ENCODE data around the gene TTPAL.
"Not testable (repeated sequence)": the region's sequence is repeated elsewhere in the genome, so short reads cannot be mapped to it uniquely, and the experiment has no call there.

The TTPAL gene

DNA sequence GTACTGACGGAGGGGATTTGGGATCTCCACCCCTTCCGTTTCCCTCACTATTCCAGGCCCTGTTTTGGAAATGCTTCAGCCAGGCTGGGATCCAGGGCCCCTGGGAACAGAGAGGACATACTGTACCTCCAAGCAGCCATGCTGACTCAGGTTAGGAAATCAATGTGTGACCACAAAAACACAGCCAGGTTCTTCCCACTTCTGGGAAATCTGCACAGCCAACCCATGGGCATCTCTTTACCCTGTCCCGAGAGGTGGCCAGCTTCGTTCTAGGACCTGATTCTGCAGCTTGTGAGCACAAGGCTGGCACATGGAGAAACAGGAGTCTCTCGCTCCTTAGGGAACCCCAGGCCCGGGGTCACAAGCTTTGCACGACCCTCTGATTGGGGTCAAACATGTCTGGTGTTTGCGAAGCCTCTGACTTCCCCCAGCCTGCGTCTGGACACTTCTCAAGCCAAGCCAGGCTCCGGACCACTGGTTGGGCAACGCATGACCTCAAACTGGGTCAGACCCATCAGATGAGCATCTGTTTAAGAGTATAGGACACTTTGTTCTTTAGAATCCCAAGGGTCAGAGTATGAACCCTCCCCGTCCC, 8.3 kb upstream of the TTPAL start:
- DNase-seq: no peak

GRCh38 chr20:44468044-44468782, 7.5 kb upstream of the TTPAL start:
- DNase-seq: no peak

DNA sequence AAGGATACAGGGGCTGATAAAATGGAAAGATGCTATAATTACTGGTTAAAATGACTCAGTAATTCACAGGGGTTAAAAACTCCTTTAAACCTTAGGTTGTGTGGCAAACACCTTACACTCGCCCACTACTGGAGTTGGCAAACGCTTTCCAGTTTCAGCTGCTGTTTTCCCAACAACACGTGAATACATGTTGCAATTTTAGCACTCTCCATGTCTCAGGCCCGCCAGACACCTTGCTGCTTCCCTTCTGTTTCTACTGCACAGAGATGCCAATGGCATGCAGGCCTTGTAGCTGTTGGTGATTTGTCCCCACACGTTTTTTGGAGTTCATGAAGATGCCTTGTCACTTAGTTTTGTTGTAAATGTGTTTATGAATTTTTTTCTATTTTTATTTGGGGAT, 5.3 kb upstream of the TTPAL start:
- no peak for DNase-seq

- no peak for DNase-seq
Observed at GRCh38 chr20:44471481-44471882, 4.2 kb upstream of the TTPAL start.

DNA sequence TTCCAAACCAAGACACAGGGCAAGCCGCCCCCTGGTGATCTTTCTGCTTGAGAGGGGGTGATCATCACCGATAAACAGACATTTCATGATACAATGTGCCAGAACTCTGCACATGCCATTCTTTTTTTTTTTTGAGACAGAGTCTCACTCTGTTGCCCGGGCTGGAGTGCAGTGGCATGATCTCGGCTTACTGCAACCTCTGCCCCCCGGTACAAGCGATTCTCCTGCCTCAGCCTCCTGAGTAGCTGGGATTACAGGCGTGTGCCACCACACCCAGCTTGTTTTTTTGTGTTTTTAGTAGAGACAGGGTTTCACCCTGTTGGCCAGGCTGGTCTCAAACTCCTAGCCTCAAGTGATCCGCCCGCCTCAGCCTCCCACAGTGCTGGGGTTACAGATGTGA, 3.4 kb upstream of the TTPAL start:
- DNase-seq: not testable (repeated sequence)

DNA sequence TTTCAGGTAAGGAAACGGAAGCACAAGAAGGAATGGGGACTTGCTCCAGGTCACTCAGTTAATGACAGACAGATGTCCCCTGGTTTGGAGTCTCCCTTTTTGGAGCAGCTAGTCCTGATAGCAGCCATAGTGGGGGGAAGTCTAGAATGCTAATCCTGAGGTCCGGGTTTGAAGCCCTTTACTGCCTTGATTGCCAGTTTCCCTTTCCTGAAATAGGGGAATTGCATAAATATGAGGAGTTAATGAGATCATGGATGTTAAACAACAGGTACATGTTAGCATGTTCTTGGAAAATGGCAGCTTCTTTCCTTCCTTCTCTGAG, 341 bp upstream of the TTPAL start:
- DNase-seq: no peak

- DNase-seq: no peak
Observed at GRCh38 chr20:44477151-44477550, 1.5 kb downstream of the TTPAL start.

DNA sequence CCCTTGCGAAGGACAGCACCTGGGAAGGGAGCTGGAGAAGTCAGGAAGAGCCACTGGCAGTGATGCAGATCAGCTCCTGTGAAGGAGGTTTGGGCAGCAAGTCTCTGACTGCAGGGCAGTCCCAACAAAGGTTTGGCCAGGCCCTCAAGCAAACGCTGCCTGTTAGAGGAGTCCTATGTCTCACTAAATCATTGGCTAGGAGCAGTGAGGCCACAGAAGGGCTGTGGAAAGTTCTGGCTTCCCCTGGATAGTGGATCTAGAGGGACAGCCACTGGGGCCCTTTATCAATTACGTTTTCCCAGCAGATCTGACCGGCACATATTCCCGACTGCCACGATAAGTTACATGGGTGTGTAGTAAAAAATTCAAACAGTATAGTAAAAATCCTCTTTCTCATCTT, 2.5 kb downstream of the TTPAL start:
- DNase-seq: no peak

DNA sequence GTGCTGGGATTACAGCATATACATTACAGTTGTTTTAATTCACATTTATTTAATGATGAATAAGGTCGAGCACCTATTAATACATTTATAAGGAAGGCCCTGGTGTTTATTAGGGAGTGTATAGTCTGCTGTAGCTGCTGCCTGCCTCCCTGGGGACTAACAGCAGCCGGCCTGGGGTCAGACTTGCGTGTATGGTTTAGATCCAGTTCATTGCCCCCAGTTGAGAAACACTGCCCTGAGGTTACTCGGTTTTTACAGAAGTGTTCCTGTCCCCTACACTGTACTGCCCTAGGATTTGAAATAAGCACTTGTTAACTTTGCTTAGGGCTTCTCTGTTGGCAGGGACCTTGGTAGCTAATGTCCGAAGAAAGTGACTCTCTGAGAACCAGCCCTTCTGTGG, 4.0 kb downstream of the TTPAL start:
- no peak for DNase-seq

GRCh38 chr20:44480097-44480496, 4.4 kb downstream of the TTPAL start:
- DNase-seq: no peak

DNA sequence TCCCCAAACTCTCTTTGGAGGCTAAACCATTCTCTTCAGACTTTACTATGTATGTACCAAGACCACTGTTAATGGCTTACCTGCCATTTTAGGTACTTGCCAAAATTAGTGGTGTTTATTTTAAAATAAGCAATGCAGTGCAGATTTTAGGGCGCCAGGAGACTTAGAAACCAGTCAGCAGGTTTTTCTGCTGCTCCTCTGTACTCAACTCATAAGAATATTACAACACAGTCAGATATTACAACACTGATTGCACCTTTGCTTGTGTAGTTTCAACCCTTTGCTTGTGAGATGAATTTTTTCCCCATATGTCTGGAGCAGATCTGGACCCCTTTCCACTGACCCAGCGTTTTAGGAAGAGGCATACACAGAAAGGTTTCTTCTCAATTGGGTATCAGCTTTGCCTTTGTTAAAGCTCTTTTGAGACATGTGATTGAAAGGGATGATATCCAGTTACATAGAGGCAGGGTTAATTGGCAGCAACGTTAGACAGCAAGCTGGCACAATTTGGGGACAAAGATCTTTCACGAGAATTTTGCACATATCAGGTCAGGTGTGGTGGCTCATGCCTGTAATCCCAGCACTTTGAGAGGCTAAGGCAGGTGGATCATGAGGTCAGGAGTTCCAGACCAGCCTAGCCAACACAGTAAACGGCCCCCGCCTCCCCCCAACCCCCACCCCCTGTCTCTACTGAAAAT, 6.2 kb downstream of the TTPAL start:
- DNase-seq: no peak

GRCh38 chr20:44483112-44483511, 7.4 kb downstream of the TTPAL start:
- DNase-seq: no peak

- DNase-seq: no peak
Observed at GRCh38 chr20:44485078-44485829, 9.6 kb downstream of the TTPAL start.

- no peak for DNase-seq
Observed at GRCh38 chr20:44485830-44486198, 10.1 kb downstream of the TTPAL start.

DNA sequence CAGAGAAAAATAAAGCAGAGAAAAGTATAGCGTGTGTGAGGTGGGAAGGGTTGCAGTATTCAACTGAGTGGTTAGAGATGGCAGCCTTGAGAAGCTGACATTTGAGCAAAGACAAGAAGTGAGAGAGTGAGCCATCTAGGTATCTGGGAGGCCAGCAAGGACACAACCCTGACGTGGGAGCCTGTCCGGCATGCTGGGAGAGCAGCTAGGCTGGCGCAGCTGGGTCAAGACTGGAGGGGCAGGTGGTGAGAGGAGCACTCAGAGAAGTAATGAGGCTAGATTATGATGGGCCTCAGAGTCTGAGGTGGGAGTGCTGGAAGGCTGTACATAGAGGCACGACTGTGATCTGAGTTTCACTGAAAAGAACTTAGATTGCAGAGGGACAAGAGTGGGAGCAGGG, 12.9 kb downstream of the TTPAL start:
- DNase-seq: no peak

- DNase-seq: no peak
Observed at GRCh38 chr20:44489223-44489622, 13.5 kb downstream of the TTPAL start.

- DNase-seq: no peak
Observed at GRCh38 chr20:44489931-44490330, 14.3 kb downstream of the TTPAL start.

- no peak for DNase-seq
Observed at GRCh38 chr20:44491635-44492395, 16.1 kb downstream of the TTPAL start.

DNA sequence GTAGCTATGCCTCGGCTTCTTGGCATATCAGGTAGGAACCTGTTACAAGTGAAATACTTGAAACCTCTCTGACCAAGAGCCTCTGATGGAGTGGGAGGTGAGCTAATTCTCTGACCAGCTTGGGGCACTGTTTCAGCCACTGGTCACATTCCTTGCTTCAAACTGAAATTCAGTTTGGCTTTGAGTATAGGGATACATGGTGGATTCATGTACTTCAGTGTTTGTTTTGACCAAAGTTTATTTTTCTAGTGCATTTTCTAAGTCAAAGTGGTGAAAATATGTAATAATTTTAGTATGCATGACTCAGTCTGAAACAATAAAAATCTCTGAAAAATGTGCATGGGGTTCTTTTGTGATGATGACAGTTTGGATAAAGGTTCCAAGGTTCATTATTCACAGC, 18.6 kb downstream of the TTPAL start:
- DNase-seq: no peak

- no peak for DNase-seq
Observed at GRCh38 chr20:44494681-44495080, 19.0 kb downstream of the TTPAL start.

- DNase-seq: no peak
Observed at GRCh38 chr20:44495257-44495656, 19.6 kb downstream of the TTPAL start.

DNA sequence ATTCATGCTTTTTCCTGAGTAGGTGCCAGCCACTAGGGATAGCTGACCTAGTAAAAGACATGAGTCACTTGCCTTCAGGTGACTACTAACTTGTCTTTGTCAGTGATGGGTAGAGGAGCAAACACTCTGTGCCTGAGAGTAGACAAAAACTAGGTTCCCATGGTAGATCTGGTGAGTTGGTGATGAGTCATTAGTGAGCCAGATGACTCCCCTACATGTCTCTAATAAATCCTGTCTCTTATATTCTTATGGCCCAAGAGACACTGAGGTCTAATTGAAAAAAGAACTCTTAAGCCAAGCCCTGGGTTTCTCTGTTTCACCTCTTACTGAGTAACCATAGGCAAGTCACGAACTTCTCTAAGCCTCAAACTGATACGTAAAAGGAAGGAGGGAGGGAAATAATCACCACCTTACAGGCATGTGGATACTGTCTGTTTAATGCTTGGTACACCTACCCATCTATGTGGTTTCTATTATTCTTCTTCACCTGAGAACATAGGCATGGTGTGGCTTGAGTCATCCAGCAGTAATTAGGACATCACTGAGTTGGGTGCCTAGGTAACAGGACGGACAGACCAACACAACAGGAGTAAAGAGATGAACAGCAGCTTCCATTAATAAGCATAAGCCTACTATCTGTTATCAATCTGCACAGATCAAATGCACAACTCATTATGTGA, 20.3 kb downstream of the TTPAL start:
- no peak for DNase-seq
